Ishikawa (cell line): ENCODE measurements around the gene ZNF785.

Source experiments
- CEBPB ChIP-seq: IDR thresholded peaks from 2 replicates; pipeline ENCODE4 v1.6.1; 2012
- CREB1 ChIP-seq: IDR thresholded peaks from 2 replicates; pipeline ENCODE4 v1.6.1; 2012; ENCODE audit warnings: low read depth
- EGR1 ChIP-seq: IDR thresholded peaks from 2 replicates; pipeline ENCODE4 v1.6.1; 2012
- EP300 ChIP-seq: IDR thresholded peaks from 2 replicates; pipeline ENCODE4 v1.6.1; 2012; ENCODE audit warnings: borderline replicate concordance
- FOXM1 ChIP-seq: IDR thresholded peaks from 2 replicates; pipeline ENCODE4 v1.6.1; 2012; ENCODE audit warnings: low read depth, borderline replicate concordance
- MAX ChIP-seq: IDR thresholded peaks from 2 replicates; pipeline ENCODE4 v1.6.1; 2012
- RAD21 ChIP-seq: IDR thresholded peaks from 2 replicates; pipeline ENCODE4 v1.6.1; 2012; ENCODE audit warnings: low read depth
- REST ChIP-seq: IDR thresholded peaks from 2 replicates; pipeline ENCODE4 v1.6.1; 2012; ENCODE audit warnings: low read depth, mild to moderate bottlenecking
- TAF1 ChIP-seq: IDR thresholded peaks from 2 replicates; pipeline ENCODE4 v1.6.1; 2012; ENCODE audit warnings: low read depth, mild to moderate bottlenecking
- TCF12 ChIP-seq: IDR thresholded peaks from 2 replicates; pipeline ENCODE4 v1.6.1; 2012; ENCODE audit warnings: low read depth
- TEAD4 ChIP-seq: IDR thresholded peaks from 2 replicates; pipeline ENCODE4 v1.6.1; 2012
- YY1 ChIP-seq: IDR thresholded peaks from 2 replicates; pipeline ENCODE4 v1.6.1; 2012; ENCODE audit warnings: low read depth
- ZBTB7A ChIP-seq: IDR thresholded peaks from 2 replicates; pipeline ENCODE4 v1.6.1; 2012; ENCODE audit warnings: low read depth

- TF ChIP-seq RAD21 (no peak), TAF1 (no peak), EP300 (no peak), CEBPB (no peak), MAX (no peak), CREB1 (no peak), EGR1 (no peak), TCF12 (no peak), YY1 (no peak), TEAD4 (no peak), ZBTB7A (no peak), REST (no peak), FOXM1 (no peak)
Measured at GRCh38 chr16:30543067-30543466, 42.4 kb downstream of the ZNF785 start.
